Measurements from ENCODE around the gene PKIB.

DNA sequence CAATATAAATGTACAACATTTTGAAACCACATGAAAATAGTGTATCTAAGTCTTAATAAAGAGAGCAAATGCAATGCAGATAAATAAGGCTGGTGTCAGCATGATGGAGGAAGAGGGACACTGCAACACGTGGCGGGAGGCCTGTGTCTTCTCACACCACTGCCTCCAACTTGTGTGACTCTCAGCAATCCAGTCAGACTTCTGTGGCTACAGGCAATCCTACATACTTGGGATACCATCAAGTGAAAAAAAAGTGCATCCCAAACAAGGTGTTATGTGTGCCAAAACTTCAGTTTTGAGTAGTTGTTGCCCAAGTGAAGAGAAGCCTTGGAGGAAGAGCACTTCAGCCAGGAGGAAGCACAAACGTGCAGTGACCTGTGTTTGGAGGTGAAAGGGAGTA lies 68.6 kb downstream of the PKIB start:
- TF ChIP-seq, protein P1, sequence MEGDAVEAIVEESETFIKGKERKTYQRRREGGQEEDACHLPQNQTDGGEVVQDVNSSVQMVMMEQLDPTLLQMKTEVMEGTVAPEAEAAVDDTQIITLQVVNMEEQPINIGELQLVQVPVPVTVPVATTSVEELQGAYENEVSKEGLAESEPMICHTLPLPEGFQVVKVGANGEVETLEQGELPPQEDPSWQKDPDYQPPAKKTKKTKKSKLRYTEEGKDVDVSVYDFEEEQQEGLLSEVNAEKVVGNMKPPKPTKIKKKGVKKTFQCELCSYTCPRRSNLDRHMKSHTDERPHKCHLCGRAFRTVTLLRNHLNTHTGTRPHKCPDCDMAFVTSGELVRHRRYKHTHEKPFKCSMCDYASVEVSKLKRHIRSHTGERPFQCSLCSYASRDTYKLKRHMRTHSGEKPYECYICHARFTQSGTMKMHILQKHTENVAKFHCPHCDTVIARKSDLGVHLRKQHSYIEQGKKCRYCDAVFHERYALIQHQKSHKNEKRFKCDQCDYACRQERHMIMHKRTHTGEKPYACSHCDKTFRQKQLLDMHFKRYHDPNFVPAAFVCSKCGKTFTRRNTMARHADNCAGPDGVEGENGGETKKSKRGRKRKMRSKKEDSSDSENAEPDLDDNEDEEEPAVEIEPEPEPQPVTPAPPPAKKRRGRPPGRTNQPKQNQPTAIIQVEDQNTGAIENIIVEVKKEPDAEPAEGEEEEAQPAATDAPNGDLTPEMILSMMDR (IDR thresholded peaks at IDR 0.05; ENCODE audit: extremely low read depth in 1 of 2, insufficient read depth in 1 of 2, low read depth in 1 of 2, low read length in 2 of 2): no peak
- TF ChIP-seq EZH2 (IDR thresholded peaks at IDR 0.05; ENCODE audit: borderline replicate concordance, low read depth, low read length, severe bottlenecking) (no peak), POLR2AphosphoS5 (IDR thresholded peaks at IDR 0.05; ENCODE audit: insufficient read depth, low read depth, low read length) (no peak), FOS (IDR thresholded peaks at IDR 0.05; ENCODE audit: borderline replicate concordance, insufficient read depth, low read length) (no peak)

Measured in endothelial cell of umbilical vein (primary cell).